ENCODE results near the gene MGA.
A peak's percentile ranks its signal among the peaks of the same experiment; 100 is the strongest.

MGA gene

DNA sequence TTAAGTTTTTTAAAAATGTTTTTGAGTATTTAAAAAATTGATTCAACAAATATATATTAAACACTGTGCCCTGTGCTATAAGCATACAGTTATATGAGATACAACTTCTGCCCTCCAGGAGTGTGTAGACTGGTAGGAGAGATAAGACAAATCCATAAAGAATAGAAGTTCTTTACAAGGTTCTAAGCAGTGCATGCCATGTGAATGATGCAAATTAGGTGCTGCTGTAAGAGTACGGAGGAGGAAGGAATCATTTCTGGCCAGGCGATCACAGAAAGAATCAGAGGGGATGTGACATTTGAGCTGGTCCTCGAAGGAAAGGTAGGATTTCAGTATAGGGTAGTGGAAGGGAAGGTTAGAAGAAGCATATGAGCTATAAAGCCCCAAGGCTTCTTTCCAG lies 128.1 kb downstream of the MGA start:
- no peak for DNase-seq

DNA sequence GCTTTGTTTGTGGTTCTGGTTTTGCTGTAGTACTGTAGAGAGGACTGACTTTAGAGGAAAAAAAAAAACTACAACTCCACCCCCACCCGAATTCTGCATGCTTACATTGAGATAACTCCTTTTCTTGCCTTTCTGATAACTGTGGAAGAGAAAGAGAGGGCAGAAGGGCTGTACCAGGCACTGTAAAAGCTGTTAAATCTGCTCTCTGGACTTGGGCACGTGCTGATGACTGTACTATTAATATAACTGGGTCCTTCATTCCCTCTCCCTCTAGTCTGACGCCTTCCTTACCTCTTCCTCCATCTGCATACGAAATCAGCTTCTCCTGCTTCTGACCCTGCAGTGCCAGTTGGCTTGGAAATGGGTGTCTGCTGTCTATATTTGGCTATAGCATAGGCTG lies 129.0 kb downstream of the MGA start:
- peak in 1 of 3 donors; percentile 33 for DNase-seq

DNA sequence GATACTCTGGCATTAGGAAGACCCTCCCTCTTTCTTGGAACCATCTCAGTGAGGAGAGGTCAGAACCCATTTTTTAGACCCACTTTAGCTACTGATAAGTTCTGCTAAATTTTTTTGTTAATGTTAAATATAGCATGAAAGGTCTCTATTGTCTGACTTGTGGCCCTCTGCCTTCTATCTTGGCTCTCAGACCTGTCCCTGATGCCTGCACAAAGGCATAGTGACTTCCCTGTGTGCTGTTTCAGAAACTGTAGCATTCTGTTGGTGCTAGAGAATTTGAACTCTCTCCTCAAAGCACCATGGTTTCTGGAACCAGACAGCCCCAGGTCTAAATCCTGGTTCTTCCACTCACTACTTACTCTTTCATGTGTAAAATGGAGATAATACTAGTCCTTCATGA lies 129.5 kb downstream of the MGA start:
- no peak for DNase-seq

DNA sequence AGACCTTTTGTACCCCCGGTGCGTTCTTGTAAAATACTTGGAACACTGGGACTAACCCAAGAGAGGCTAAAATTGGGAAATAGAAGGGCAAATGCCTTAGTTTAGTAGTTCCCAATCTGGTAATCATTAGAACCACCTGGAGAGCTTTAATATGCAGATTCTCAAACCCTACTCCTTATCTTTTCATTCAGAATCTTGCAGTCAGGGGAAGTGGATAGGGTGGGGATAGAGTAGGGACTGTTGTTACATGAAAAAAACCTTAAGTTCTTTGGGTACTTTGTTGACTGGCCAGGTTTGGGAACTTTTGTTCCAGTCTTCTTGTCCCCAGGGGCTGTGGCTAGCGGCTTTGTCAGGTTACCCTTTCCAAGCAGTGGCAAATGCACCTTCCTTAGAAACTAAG lies 130.0 kb downstream of the MGA start:
- DNase-seq: no peak

DNA sequence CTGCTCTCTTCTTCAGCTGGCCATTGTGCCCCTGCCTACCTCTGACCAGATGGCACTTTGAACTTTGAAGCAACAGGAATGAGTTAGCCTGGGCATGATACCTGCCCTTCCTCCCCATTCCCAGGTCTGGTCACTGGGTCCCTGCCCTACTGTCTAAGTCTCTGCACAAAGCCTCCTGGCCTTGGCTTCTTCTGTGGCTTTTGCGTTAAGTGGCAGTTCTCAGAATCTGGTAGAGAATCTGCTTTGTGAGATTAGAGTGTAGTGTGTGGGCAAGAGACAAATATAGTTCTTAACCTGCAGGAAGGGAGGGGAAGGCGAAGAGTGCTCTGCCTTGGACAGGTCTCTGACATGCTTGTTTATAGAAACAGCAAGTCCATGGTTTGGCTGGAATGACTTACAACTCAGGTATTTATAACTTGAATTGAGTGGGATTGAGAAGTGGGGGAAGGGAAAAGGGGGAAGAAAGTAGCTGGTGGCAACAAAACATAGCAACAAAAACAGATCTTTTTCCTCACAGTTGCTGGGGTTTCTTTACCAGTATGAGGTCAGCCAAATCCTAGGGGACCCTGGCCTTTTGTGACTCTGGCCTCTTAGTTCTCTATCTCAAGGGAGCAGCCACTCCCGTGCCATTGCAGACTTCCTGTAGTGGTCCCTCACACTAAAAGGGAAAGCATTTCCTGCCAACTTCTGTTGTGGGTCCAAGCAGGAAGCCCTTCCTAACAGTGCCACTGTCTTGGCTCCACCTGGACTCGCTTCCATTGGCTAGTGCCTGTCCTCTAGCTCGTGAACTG lies 130.7 kb downstream of the MGA start:
- peak in 2 of 3 donors; percentile 13 to 29 for DNase-seq

DNA sequence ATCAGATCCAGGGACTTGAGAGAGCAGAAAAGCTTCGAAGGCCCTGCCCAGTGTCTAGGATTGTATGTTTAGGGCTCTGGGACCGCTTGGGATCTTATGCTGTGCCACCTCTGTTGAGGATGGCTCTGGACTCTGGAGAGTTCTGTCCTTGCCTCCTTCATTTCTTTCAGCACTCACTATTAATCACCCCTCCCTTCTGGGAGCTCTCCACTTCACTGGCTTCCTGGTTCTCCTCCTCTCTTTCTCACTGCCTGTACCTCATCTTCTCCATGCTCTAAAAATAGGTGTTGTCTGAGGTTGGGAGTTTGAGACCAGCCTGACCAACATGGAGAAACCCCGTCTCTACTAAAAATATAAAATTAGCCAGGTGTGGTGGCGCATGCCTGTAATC lies 131.3 kb downstream of the MGA start:
- DNase-seq: no peak

DNA sequence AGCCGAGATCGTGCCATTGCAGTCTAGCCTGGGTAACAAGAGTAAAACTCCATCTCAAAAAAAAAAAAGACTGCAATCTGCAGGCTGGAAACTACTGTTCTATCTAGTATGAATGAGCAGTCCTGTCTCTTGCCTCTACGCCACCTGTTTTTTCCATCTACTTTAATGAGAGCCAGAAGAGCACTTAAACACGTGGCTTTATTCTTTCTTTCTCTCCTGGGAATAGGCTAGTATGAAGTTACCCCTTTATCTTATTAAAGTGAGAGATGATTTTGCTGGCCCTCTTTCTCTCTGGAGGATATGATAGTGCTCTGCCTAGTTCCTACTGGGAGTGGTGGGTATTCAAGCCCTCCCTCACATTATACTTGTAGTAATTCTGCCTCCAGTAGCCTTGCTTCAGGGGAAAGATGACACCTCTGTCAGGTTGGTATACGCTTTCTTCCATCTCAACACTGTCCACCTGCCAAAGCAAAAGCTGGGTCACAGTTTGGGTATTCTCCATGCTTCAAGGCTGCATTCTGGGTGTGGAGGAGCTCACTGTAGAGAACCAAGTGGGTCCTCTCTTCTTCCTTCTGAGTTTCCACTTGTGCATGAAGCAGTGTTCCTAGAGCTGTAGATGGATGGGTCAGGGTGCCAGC lies 131.9 kb downstream of the MGA start:
- DNase-seq: no peak

DNA sequence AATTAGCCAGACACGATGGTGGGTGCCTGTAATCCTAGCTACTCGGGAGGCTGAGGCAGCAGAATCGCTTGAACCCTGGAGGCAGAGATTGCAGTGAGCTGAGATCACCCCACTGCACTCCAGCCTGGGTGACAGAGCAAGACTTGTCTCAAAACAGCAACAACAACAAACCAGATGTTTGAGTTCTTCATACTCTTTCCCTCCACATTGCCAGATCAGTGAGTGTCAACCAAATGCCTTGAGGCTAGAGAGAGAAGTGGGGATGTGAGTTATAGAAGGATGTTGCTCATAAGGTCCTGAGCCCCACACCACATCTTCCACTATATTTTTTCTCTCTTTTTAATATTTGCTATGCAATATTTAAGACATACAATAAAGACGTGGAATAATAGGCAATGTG lies 133.9 kb downstream of the MGA start:
- DNase-seq: no peak

DNA sequence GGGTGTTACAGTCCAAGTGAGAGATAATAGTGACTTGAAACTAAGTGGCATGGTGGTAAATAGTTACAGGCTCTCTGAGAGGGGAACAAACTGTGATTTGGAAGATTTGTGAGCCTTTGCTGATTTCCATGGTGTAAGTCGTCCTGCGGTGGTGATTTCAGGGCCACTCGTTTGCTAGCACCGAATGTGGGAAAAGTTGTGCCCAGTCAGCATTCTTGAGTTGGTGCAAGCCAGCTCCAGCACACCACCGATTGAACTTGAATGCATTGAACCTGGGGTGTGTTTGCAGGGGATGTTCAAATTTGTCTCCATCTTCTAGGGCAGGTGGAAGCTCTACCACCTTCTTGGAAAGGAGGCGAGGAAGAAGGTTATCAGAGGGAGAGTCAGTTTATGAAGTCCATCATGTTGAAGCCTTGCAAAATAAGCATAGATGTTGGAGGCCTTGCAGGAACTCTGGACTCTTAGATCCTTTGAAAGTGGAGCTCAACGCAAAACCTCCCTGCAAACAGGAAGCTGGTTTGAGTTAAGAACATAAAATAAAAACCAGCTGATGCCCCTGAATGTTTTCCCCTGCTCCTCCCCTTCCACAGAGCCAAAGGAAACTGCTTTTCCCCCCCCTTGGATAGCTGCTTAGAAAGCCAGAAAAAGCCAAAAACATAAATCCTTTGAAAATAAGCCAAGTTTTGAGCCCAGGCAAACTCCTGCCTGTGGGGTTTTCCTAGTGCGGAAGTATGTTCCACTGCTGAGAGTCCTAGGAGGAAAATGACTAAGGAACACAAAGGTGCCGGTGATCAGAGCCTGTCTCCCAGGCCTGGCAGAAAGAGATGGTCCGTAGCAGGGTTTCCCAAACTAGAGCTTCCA lies 136.0 kb downstream of the MGA start:
- peak in 1 of 3 donors; percentile 36 for DNase-seq

DNA sequence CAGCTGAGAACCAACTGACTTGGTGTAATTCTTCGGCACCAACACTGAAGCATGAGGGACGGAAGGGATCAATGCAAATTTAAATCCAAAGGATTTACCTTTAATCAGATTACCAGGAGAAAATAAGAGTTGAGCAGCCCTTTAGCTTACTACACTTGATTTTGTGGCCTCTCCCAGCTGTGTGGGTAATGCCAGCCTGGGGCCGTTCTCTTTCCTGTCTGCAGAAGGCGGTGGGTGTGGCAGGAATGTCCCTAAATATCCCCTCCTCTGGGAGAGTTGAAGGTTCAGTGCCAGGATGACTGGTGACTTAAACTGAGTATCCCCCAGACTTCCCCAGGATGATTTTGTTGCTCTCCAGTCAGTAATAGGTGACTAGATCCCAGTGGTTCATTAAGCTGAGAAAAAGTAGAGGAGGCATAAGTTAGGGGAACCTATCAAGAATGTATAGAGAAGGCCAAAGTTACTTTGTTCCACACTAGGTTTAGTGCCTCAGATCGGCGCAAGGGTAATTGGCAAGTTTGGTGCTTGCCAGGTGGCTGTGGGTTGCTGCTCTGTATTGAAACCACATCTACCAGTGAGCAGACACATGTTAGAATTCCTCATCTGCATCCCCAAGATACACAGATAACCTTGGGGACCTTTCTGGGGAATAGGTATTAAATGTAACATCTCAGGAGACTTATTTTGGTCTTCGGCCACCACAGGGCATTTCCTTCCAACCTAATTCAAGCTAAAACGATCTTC lies 137.2 kb downstream of the MGA start:
- DNase-seq: peak; percentile 68 to 83 (median 82)

DNA sequence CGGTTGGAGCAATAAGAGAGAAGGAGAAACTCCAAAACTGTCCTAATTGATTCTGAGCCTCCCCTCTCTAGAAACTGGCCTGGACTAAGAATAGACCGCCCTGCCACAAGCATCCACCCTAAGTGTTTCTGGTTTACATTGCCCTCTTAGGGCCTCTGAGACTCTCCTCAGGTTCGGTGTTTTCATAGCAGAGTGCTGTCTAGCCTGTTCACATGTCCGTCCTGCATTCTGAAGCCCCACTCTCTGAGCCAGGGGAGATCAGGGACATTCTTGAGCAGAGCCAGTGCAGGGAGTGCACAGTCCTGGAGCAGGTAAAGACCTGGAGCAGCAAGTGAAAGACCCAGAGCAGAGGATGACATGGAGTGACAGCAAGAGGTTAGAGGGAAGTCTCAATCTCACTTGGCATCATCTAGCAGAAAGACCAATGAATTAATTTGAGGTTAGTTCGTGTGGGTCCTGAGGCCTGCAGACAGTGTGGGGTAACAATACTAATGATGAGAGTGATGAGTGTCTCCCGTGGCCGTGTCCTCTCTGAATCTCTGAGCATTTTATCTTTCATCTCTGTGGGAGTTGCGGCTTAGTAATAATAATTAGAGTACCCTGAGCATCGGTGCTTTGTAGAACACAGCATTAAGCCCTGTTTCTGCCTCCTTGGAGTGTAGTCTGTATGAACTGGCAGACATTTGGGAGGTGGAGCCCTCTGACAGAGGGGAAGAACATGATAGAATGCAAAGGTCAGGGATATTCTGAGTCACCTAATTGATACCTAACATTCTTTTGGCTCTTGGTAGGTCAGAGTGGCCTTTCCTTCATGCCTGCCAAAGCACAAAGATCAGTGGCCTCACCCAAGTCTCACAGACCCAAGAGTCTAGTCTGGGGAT lies 138.6 kb downstream of the MGA start:
- DNase-seq: no peak

DNA sequence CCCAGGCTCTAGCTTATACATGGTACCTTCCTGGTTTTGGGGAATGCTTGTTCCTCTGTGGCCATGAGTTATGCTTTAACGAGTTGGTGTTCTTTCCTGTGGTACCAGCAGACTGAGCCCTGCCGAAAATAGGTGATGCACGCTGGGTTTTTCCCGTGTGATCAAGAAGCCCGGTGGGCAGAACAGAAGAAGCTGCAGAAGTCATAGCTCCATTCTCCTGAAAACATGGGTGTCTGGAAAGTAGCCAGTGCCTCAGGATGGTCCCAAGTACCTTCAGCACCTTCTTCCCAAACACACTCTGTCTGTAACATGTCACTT lies 139.2 kb downstream of the MGA start:
- DNase-seq: no peak

DNA sequence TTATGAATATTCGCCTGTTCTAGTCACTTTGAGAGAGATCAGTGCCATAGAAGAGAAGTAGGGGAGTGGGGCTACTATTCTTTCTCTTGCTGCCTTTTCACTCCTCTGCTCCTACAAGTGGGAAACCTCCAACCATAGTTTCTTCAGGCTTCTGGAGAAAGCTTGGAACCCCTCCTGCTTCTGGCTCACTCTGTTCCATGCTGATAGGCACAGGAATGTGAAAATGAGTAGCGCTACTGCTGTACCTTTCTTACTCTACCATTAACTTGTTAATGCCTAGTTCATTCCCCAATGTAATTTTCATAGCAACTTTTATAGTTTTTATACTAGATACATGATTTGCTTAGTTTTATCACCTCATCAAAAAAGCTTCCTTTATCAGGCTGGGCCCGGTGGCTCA lies 141.0 kb downstream of the MGA start:
- no peak for DNase-seq

DNA sequence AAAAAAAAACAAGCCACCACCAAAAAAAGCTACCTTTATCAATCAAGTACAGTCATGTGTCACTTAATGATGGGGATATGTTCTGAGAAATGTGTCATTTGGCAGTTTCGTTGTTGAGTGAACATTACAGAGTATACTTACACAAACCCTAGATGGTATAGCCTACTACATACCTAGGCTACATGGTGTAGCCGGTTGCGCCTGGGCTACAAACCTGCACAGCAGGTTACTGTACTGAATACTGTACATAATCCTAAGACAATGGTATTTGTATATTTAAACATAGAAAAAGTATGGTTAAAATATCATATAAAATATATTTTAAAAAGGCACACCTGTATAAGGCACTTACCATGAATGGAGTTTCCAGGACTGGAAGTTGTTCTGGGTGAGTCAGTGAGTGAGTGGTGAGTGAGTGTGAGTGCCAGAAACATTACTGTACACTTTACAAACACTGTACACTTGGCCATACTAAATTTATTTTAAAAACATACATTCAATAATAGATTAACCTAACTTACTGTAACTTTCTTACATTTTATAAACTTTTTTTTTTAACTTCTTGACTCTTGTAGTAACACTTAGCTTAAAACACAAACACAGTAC lies 141.7 kb downstream of the MGA start:
- DNase-seq: no peak

DNA sequence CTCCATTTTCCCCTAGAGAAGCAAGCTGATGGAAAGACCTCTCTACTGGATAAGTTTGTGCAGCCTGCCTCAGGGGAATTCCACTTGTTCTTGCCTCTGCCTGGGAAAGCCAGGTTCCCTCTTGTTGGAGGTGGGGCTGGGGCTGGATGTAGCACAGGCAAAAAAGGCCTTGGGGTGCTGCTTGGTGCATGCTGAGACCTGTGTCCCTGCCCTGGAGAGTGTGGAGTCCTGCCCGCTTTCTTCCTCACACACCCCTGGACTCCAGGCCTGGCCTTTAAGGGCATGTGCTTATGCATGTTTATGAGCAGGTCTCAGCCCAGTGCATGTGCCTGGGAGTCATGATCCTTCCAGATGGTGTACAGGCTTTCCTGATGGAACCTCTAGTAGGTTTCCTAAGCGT lies 144.2 kb downstream of the MGA start:
- peak in 2 of 3 donors; percentile 10 to 26 for DNase-seq

DNA sequence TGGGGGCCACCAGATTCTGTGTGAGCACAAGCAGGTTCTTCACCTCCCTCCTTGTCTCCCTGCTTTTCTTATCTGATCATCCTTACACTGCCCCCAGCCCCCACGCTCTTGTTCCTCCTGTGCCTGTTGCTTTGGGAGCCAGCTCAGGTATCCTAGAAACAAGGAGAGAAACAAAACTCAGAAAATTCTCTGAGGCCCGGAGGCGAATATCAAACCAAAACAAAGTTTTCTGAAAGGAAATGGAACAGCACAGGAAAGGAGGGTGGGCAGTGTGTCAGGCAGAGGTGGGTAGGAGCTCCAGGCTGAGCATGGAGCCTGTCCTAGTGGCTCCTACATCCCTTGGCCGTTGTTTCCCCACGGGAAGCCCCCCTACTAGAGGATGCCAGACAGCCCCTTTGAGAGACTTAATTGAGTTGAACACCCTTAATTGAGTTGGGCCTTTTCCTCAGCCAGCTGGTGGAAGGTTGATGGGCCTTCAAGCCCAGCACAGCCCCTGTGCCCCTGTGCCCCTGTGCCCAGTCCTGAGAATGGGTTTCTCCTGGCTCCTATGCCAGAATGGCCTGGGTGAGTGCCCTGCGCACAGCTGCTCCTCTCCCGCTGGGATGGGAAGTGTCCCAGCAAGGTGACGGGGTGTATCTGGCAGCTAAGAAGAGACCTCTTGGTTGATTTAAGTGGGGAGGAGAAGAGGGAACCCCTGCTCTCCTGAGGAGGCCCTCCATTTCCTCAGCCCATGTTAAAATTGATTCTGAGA lies 144.9 kb downstream of the MGA start:
- DNase-seq: no peak

DNA sequence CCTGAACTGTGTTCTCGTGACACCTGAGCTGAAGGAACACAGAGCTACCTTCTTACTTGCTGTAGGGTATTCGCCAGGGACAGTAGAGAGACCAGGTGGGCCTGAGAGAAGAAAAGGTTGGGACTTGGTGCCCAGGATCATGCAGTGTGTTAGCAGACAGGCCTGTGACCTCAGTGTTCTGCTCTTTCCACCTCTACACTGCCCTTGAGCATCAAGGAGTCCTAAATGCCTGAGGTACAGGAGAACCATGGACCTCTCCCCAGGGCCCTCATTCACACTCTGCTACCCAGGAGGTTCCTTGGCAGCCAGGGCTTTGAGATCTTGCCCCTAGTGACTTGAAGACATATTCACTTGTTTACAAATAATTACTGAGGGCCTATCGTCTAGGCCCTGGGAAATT lies 145.5 kb downstream of the MGA start:
- DNase-seq: no peak

DNA sequence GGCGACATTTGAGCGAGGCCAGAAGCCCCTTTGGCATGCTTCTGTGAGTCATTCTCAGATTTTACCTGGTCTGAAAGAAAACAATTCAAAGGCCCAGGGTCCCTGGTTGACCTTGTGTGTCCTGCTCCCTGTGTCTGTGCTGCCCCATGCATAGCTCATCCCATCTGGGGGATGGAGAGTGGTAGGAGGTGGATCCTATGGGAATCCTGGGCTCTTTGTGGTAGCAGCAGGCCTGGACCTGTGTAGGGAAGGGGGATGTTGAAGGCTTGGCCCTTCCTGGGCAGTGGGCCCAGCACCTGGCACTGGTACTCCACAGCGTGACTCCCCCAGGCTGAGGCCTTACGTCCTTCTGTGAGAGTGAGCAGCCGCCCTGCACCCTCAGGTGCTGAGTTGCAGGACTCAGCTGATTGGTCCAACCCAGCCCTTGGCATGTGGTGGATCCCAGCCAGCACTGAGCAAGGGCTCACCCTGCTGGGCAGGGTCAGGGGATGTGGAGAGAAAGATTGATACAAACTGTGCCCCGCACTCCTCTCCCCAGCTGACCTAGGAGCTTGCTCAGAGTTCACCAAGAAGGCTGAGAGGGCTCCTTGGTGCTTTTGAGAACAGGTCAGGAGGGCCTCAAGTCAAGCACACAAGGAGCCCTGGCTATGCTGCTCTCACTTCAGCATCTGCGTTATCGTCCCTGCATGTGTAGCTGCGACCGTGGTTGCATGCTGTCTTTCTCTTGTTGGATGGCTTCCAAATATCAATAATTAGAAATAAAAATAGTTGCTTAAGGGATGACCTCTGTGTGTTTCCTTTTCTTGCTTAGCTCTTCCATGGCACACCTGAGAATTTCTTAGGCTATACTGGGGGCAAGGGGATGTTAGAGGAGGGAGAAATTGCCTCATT lies 146.3 kb downstream of the MGA start:
- no peak for DNase-seq

DNA sequence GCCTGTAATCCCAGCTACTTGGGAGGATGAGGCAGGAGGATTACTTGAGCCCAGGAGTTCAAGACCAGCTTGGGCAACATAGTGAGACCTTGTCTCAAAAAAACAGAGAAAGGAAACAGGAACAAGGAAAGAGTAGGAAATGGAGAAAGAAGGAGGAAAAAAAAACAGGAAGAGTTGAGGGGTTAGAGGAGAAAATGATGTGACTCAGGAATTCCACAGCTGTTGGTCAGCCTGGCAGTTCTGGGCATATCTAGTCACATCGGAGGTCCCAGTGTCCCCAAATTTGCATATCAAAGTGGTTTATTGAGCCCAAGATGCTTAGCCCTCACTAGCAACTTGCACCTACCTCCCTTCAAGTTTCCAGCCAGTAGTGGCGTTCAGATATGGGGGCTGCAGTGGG lies 148.9 kb downstream of the MGA start:
- DNase-seq: peak; percentile 51 to 71 (median 54)
